C1 segment of cervical spinal cord (tissue), 14 donors: Measurements from ENCODE around the gene IQUB.
"Not testable (repeated sequence)": the region's sequence is repeated elsewhere in the genome, so short reads cannot be mapped to it uniquely, and the experiment has no call there.

ENCODE experiments used
- DNase-seq, 14 donors: peaks; one replicate each; lab custom pipeline; 2025; lab: John Stamatoyannopoulos, UW

Gene IQUB

GRCh38 chr7:123534383-123535260, at the start of gene IQUB:
Gene IQUB (minus strand): TSS chr7:123534595. CDS start chr7:123512340, 22,255 bp downstream.
- peak; percentile 74 to 99 (median 97) for DNase-seq

DNA sequence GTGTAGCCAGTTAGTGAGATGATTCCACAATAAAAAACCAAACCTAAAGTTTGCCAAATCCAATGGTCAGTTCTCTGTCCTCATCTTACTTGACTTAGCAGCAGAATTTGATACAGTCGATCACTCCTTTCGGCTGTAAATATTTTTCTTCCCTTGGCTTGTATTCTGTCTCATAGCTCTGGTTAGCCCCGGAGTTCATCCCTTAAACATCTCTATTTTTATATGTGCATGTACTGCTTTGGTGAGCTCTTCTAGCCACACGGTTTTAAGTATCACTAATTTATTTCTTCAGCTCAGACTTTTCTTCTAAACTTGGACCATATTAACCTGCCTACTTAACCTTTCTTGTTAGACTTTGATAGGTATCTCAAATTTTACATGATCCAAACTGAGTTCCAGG, 49.4 kb upstream of the IQUB start:
- DNase-seq, result no peak

- DNase-seq, result no peak
Observed at GRCh38 chr7:123581162-123581459, 46.7 kb upstream of the IQUB start.

GRCh38 chr7:123580406-123581161, 46.2 kb upstream of the IQUB start:
- DNase-seq, result peak in 1 of 14 donors; percentile 1

GRCh38 chr7:123579416-123579815, 45.0 kb upstream of the IQUB start:
- DNase-seq, result no peak

DNA sequence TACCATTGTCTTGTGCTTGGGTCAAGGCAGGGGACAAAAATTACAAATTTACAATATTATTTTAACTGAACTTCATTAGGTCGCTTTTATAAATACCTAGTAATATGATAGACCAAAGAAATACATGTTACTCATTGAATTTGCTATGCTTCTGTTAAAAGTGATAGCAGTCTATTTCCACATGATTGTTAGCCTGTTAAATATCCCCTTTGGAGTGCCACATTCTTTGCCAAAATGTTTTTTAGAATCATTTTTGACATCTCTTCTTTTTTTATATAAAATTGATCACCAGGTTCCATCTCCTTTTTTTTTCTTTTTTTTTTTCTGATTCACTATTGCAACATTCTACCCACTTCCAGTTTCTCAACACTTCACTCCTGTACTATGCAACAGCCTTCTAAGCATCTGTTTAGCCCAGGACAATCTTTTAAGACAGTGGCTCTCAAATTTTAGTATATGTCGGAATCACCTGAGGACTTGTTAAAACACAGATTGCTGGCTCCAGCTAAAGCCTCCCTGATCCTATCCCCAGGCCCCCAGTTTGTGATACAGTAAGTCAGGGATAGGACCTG, 39.6 kb upstream of the IQUB start:
- DNase-seq, result no peak

DNA sequence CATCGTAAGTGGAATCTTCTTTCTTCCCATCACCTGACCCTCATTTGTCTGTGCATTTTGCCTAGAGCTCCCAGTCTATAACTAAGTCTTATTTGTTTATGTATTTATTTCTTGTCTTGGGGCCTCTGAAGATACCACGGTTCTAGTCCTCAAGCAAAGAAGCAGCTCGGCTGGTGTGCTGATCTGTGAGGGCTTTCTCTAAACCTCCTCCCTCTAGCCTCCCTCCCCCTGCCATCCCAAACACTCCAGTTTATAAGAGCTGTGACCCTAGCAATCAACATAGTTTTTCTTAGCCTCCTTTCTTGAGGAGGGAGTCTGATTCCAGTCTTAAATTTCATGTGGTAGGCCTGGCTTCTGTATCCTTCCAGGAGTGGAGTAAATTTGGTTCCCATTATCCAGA, 38.9 kb upstream of the IQUB start:
- no peak for DNase-seq

DNA sequence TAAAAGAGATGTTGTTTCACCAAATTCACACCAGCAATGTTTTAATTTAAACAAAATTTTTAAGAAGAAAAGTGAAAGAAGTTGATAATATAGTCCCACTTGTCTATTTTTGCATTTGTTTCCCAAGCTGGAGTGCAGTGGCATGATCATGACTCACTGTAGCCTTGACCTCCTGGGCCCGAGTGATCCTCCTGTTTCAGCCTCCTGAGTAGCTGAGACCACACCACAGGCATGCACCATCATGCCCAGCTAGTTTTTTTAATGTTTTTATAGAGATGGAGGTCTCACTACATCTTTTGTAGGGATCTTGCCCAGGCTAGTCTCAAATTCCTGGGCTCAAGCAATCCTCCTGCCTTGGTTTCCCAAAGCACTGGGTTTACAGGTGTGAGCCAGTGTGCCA, 37.3 kb upstream of the IQUB start:
- DNase-seq, result no peak

- DNase-seq, result no peak
Observed at GRCh38 chr7:123571187-123571586, 36.8 kb upstream of the IQUB start.

DNA sequence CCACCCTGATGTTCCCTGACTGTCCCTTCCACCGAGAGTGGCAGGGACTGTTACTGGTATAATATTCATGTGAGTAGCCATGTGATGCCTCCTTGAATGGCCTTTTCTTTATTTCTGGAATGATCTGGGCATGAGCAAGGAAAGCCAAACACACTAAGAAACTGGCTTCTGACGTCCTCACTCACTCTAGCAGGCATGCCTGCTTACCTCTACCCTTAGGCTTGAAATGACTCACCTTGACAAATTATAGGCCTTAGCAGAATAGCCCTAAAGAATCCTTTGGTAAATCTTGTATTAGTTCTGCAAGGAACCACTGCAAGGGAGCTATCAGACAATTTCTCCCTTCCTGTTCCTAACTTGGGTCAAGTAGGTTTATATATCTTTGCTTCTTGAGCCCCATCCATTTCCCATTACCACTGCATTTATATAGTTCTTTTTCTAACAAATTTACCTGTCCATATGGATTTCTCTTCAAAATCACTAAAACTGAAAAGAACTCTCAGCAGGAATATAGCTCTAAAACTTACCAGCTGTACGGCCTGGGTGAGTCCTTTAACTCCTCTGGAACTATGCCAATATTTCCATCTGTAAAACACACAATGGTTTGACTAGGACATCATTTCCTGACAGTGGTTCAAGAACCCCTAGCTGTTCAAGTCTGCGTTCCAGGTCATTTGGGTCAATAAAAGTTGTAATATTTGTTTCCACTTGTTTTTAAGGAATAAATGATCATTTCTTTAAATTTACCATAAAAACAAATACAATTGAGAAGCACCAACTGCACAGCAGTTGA, 36.2 kb upstream of the IQUB start:
- DNase-seq, result no peak

DNA sequence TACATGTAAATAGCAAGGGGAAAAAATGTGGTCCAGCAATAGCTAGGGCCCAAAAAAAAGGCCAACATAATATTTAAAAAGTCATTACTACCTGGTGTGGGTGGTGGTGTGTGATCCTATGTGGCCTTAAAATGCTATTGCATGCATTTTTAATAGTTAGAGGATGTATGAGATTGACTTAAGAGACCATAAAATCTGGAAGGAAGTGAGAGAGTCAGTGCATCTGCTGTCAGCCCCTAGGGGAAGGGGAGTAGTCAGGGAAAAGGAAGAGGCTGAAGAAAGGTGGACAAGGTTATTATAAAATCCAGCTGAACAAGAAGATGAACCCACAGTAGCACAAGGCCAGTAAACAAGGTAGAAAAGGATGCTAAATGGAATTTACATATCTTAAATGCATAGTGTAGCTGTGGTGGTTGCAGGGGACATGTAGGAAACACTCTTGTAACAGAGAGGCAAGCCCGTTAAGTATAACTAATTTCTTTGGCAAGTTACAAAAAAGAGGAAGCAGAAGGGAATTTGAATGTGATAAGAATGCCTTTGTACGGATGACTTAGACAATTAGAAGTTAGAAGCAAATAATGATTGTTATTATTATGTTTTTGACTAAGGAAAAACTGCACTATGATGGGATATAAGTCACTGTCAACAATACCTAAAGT, 35.1 kb upstream of the IQUB start:
- DNase-seq, result no peak

DNA sequence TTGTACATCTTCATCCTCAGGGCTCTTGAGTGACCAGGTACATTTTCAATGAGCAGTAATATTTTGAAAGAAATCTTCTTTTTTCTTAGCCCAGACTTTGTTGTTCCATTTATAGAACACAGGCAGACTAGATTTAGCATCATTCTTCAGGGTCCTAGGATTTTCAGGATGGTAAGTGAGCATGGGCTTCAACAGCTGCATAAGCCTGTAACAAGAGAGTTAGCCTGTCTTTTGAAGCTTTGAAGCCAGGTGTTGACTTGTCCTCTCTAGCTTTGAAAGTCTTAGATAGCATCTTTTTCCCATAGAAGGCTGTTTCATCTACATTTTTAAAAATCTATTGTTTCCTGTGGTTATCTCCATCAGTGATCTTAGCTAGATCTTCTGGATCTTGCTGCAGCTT, 27.7 kb upstream of the IQUB start:
- DNase-seq, result no peak

DNA sequence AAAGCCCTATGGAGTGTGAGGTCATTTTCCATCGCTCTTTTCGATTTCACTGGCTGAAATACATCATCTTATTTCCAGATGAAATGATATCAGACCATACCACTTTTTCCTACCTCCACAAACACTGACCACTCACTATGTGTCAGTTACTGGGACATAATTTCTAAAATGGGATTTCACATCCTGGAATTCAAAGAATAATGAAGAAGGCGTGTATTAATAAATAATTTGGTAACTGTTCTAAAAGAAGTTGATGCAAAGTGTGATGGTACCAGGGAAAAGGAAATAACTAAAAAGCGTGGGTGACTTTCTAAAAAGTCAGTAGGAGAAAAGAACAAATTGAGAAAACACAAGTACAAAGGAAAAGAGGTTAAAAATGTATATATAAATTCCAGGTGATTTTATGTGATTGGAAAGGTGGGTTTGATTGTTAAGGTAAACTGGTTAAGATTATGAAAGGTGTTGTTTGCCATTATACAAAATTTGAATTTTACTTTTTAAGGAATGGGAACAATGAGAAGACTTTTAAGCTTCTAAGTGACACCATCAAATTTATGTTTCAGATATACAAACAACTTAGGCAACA, 24.0 kb upstream of the IQUB start:
- no peak for DNase-seq

DNA sequence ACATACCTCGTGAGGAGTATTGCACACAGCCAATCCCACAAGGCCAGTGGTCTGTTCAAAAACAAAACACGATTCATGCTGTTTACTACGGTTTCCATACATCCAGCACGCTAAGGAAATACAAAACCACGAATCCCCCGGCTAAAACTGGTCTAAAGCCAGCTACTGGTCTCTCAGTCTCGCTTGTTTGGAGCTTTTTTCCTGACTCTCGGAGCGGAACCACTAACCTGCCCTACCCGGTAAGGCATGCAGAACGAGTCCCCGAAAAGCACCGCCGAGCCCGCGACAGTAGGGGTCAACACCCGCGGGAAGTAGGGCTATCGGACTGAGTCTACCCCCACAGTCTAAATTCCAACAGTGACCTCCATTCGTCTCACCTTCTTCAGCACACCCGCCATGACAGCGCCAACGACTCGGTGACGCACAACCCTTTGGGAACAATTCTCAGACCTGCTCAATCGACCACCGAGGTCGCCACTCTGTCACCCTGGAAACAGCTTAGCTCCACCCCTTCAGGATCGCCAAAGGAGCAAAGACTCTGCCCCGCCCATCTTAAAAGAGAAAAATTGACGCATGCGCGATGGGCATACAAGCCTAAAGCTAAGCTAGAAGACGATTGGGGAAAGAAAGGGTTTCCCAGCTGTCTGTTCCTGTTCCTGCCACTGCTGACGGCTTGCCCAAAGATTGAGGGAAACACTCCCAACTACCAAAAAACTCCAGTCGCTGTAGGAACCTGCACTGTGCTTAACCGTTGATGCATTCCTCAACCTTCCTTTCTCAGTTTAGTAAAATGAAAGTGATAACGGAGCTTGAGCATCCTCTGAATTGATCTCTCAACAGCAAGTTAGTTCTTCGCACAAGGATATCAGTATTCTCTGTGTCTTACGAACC, 23.2 kb upstream of the IQUB start, which contains the start of gene NDUFA5:
NDUFA5 (minus strand) TSS at position 421 of the 891 bp plus-strand sequence; CDS start at position 398, 23 bp downstream.
- DNase-seq, result peak; percentile 60 to 99 (median 96)

DNA sequence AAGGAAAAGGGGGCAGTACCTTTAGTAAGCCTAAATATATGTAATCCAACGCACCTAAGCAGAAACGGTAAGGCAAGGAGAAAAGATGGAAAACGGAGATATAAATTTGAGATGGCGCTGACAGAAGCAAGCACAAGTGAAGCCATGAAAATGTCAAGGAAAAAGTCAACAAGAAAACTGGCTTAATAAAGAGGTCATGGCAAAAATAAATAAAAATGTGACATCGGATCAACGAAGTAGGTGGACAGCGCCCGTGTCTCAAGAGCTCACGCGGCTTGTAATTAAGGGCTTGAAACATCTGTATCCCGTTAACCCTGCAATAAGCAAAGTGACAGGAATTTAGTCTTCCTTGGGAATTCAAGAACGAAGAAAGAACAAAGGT, 22.6 kb upstream of the IQUB start:
- DNase-seq, result no peak

DNA sequence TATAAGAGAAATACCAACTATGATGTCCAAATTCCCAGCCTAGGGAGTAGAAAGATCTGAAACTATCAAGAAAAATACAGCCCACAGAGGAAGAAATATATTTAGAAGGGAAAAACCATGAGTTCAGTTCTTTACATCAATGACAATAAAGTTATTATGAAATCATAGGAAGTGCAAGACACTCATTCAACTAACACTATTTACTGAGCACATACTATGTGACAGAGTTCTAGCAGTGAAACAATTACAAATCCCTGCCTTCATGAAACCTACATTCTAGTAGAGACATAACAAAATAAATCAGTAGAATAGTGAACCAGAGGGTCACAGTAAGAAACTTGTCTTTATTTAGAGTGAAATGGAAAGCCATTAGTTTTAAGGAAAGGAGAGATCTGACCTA, 21.1 kb upstream of the IQUB start:
- no peak for DNase-seq

DNA sequence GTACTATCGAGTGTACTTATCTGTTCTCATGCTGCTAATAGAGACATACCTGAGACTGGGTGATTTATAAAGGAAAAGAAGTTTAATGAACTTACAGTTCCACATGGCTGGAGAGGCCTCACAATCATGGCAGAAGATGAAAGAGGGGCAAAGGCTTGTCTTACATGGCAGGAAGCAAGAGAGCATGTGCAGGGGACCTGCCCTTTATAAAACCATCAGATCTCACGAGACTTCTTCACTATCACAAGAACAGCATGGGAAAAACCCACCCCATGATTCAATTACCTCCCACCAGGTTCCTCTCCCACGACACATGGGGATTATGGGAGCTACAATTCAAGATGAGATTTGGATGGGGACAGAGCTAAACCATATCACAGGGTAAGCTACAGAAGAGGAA, 18.8 kb upstream of the IQUB start:
- no peak for DNase-seq

DNA sequence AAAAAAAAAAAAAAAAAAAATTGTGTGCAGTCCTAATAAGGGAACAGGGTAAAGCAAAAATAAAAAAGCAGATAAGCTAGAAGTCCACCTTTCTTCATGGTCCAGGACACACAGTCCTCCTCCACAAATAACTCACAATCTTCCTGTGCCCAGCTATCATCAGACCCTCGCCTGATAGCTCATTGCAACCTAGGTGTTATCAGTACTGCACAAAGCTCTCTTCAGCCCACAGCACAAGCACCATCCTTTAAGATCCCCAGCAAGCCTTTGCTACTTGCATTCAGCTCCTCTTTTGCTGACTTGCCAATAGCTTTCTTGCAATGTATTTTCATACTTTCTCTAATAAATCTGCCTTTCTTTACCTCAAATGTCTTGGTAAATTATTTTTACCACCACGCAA, 18.2 kb upstream of the IQUB start:
- DNase-seq, result no peak

DNA sequence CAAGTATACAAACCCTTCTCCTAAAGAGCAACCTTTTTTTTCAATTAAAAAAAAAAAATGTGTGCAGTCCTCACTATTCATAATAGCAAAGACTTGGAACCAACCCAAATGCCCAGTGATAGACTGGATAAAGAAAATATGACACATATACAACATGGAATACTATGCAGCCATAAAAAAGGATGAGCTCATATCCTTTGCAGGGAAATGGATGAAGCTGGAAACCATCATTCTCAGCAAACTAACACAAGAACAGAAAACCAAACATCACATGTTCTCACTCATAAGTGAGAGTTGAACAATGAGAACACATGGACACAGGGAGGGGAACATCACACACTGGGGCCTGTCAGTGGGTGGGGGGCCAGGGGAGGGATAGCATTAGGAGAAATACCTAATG, 17.7 kb upstream of the IQUB start:
- DNase-seq, result not testable (repeated sequence)

DNA sequence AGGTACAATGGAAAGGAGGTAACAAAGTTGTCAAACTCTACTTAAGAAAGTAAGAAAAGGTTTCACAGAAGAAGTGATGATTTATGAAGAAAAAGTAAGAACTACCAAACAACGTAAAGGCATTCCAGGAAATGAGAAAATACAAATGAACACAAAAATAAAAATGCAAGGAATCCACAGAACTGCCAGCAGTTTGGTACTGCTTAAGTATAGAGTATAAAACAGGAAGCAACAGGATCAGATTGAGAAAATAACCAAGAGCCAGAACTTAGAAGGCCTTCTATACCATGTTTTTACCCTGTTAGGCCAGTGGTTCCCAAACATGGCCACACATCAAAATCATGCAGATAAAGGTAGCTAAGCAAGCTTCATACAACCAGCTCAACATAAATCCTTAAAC, 14.0 kb upstream of the IQUB start:
- no peak for DNase-seq
